ENCODE measurements around the gene MYEF2.

- TF ChIP-seq CTCF (IDR thresholded peaks at IDR 0.05 in 8 of 11, conservative IDR thresholded peaks at IDR 0.05 in 3 of 11), result no peak
- TF ChIP-seq POLR2AphosphoS5 (IDR thresholded peaks at IDR 0.05), result no peak
- no peak for TF ChIP-seq POLR2A (IDR thresholded peaks at IDR 0.05)
Observed at GRCh38 chr15:48126667-48127355, 51.3 kb downstream of the MYEF2 start.

Data from spleen (tissue), 7 donors.